Measurements from ENCODE around the gene STRBP. TPM values are rescaled to one million over a fixed set of nuclear protein-coding genes. Genes with fewer than 3 reads are reported as not detected.

STRBP gene
- total and polyA plus RNA-seq, 9 donors: 4.9 to 18.8 (median 11.2) TPM

GRCh38 chr9:123312306-123312877, 44.0 kb upstream of the STRBP start:
- TF ChIP-seq CTCF (IDR thresholded peaks at IDR 0.05) (no peak), POLR2A (IDR thresholded peaks at IDR 0.05) (no peak), EP300 (IDR thresholded peaks at IDR 0.05) (no peak)
- WGBS, 3 donors: 73 to 90% (median 90%) methylated on average over 4 of the region's 4 CpGs
- DNase-seq: no peak

GRCh38 chr9:123311250-123311752, 42.9 kb upstream of the STRBP start:
- no peaks in the 10 kb centered on the region for H3K9me3 ChIP-seq
- 34 to 54% (median 34%) methylated on average over 9 of the region's 9 CpGs for WGBS, 3 donors
- H3K4me3 ChIP-seq: no peak overlapping the region
- intact Hi-C loops (cut with DNase I): no loop called here
- no peaks in the 10 kb centered on the region for H3K36me3 ChIP-seq
- H3K27ac ChIP-seq: no peak overlapping the region
- H3K4me1 ChIP-seq (ENCODE audit: insufficient read depth): no peaks in the 10 kb centered on the region
- TF ChIP-seq POLR2A (IDR thresholded peaks at IDR 0.05) (no peak), CTCF (IDR thresholded peaks at IDR 0.05) (no peak), EP300 (IDR thresholded peaks at IDR 0.05) (no peak)
- H3K27me3 ChIP-seq: no peaks in the 10 kb centered on the region
- DNase-seq: no peak

More at GRCh38 chr9:123312306-123312877, 44.0 kb upstream of the STRBP start:
- H3K4me1 ChIP-seq (ENCODE audit: insufficient read depth): no peaks in the 10 kb centered on the region
- H3K27me3 ChIP-seq: no peaks in the 10 kb centered on the region
- no peaks in the 10 kb centered on the region for H3K9me3 ChIP-seq
- intact Hi-C loops (cut with DNase I): no loop called here
- H3K27ac ChIP-seq: no peak overlapping the region
- no peaks in the 10 kb centered on the region for H3K36me3 ChIP-seq
- no peak overlapping the region for H3K4me3 ChIP-seq

- intact Hi-C loops (cut with DNase I): no loop called here
- Histone ChIP-seq H3K9me3 (no peaks in the 10 kb centered on the region), H3K27ac (no peak overlapping the region), H3K27me3 (no peaks in the 10 kb centered on the region), H3K4me1 (ENCODE audit: insufficient read depth) (no peaks in the 10 kb centered on the region), H3K4me3 (no peak overlapping the region), H3K36me3 (no peaks in the 10 kb centered on the region)
- TF ChIP-seq POLR2A (IDR thresholded peaks at IDR 0.05) (no peak), EP300 (IDR thresholded peaks at IDR 0.05) (no peak), CTCF (IDR thresholded peaks at IDR 0.05) (no peak)
- DNase-seq: no peak
- 62 to 72% (median 67%) methylated on average over 4 of the region's 4 CpGs for WGBS, 3 donors
Measured at GRCh38 chr9:123310551-123311249, 42.3 kb upstream of the STRBP start.

GRCh38 chr9:123309611-123310010, 41.2 kb upstream of the STRBP start:
- Histone ChIP-seq H3K4me1 (ENCODE audit: insufficient read depth) (no peaks in the 10 kb centered on the region), H3K27me3 (no peaks in the 10 kb centered on the region), H3K27ac (no peak overlapping the region), H3K36me3 (no peaks in the 10 kb centered on the region), H3K4me3 (no peak overlapping the region), H3K9me3 (no peaks in the 10 kb centered on the region)
- 62 to 79% (median 73%) methylated on average over 1 of the region's 1 CpG for WGBS, 3 donors
- intact Hi-C loops (cut with DNase I): no loop called here
- TF ChIP-seq CTCF (IDR thresholded peaks at IDR 0.05): no peak
- DNase-seq: no peak
